LNCaP clone FGC (cell line): ENCODE data around the gene ATP7A.

Experiments used
- DNase-seq: peaks from one replicate; pipeline ENCODE4 v3.0.0-alpha.2; 2011; ENCODE audit warnings: low read depth
- H3K4me3 ChIP-seq: 2 replicates; pipeline ENCODE4 v1.5.1; 2011; ENCODE audit warnings: mild to moderate bottlenecking, low read depth, low read length, control low read depth
- CTCF ChIP-seq: IDR thresholded peaks from 2 replicates; pipeline ENCODE4 v1.5.1; 2012; ENCODE audit warnings: mild to moderate bottlenecking; ENCODE audit not compliant: control insufficient read depth, insufficient read depth; ENCODE audit errors: extremely low read depth

ATP7A gene

GRCh38 chrX:77962068-77962902 lies 51.8 kb downstream of the ATP7A start:
- DNase-seq: no peak
- H3K4me3 ChIP-seq: no peak overlapping the region
- no peak for TF ChIP-seq CTCF

GRCh38 chrX:77966361-77966760 lies 55.9 kb downstream of the ATP7A start:
- no peak for TF ChIP-seq CTCF
- no peak for DNase-seq
- no peak overlapping the region for H3K4me3 ChIP-seq

GRCh38 chrX:77967631-77968030 lies 57.1 kb downstream of the ATP7A start:
- no peak for TF ChIP-seq CTCF
- no peak for DNase-seq
- H3K4me3 ChIP-seq: no peak overlapping the region

- TF ChIP-seq CTCF: no peak
- no peak within 1 kb of the TSS for H3K4me3 ChIP-seq
- DNase-seq: no peak
These were observed 59.0 kb downstream of the ATP7A start, which contains the start of gene PGAM4 for GRCh38 chrX:77969538-77969937. TSS of gene PGAM4 (minus strand) at chrX:77969638. CDS start at chrX:77969638, 0 bp downstream.

- DNase-seq: no peak
- TF ChIP-seq CTCF: no peak
- no peak overlapping the region for H3K4me3 ChIP-seq
These were observed 65.3 kb downstream of the ATP7A start for GRCh38 chrX:77975755-77976154.

- no peak for DNase-seq
- no peak overlapping the region for H3K4me3 ChIP-seq
- no peak for TF ChIP-seq CTCF
These were observed 66.6 kb downstream of the ATP7A start for GRCh38 chrX:77977095-77977494.

GRCh38 chrX:77977518-77977917 lies 67.0 kb downstream of the ATP7A start:
- no peak overlapping the region for H3K4me3 ChIP-seq
- TF ChIP-seq CTCF: no peak
- DNase-seq: no peak
